Measurements from ENCODE around the gene MPPED2.

MPPED2 gene

DNA sequence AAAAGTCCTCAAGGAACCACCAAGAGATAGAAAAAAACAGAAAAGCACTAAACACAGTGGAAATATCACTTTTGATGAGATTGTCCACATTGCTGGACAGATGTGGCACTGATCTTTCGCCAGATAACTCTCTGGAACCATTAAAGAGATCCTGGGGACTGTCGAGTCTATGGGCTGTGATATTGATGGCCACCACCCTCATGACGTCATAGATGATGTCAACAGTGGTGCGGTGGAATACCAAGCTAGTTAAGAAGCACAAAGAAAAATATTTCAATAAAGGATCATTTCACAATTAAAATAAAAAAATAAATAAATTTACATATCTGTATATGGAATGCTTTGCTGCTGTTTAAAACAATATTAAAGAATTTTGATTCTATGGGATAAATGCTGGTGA, 217.8 kb downstream of the MPPED2 start:
- in situ Hi-C loops (cut with MboI; ENCODE audit: low sequenced_read_pairs), result loop anchor here (25.0 kb wide), 1 partner anchor 544 kb away; no protein-coding TSS in a partner anchor

DNA sequence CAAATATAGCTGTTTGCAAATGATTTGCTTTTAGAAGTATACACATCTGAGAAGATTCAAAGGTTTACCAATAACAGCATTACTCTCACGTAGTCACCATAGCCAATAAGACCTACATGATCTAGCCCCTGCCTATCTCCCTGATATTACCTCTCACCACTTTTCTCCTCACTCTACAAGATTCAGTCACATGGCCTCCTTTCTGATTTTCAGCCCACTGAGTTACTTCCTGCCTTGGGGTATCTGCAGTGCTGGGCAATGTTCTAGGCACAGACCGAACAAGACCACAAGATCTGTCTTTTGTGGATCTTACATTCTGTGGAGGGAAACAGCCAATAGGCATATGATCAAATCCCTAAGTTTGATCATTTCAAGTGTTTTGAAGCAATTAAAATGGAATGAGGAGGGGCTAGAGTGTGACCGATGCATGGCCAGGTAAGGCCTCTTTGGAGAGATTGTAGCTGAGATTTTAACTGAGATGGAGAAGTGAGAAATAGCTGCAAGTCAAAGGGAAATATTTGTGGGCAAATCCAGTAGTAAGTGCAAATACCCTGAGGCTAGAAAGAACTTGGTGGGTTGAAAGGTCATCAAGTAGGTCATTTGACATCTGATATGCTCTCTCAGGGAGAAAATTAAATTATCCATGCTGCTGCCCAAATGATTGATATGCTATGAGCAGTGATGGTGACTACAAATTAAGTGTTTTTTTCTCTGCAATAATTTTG, 220.2 kb downstream of the MPPED2 start:
- in situ Hi-C loops (cut with MboI; ENCODE audit: low sequenced_read_pairs), result loop anchor here (25.0 kb wide), 1 partner anchor 546 kb away; no protein-coding TSS in a partner anchor

- in situ Hi-C loops (cut with MboI; ENCODE audit: low sequenced_read_pairs), result loop anchor here (25.0 kb wide), 1 partner anchor 547 kb away; no protein-coding TSS in a partner anchor
Observed at GRCh38 chr11:30364837-30365482, 221.2 kb downstream of the MPPED2 start.

DNA sequence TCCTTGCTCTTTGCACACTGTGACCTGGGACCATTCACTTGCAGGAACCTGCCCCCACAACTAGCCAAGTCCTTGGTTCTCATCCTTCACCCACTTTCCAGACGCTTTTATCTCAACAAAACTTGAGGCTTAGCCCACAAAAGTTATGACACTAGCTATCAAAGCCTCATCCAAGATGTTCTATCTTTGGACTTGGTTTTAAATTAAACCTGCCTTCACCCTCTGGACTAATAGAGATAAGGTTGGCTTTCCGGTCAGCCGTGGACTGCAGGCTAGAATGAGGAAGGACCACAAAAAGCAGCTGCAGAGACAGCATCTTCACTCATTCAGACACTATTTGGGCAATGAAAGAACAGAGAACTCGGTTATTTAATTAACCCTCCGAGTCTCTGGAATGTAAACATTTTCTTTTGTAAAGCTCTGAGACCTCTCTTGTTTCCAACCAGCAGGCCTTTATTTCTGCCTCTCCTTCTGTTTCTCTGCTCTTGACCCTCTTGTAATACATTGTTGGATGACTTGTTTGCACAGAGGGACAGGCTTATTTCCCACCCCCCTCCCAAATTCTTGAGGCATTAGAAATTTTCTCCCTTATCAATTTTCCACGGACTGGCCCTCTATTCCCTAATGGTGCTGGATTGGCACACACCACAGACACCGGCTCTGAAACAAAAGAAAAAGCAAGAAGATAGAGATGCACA, 221.9 kb downstream of the MPPED2 start:
- in situ Hi-C loops (cut with MboI; ENCODE audit: low sequenced_read_pairs), result loop anchor here (25.0 kb wide), 1 partner anchor 548 kb away; no protein-coding TSS in a partner anchor

DNA sequence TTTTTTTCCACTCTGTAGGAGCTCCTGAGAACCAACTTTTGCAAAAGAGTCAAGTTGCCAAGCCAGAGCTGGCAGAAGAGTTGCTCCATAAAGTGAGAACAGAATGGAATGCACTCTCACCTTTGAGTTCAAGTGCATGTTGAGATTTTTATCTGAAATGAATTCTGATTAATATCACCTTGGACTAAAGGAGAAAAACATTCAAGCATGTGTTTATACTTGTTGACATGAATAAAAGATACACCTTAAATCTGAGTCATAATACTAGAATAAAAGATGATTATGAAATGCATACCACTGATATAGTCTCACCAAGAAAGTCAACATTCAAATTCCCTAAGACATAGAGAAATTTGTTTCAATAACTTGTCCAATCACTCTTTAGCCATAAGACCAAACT, 225.4 kb downstream of the MPPED2 start:
- in situ Hi-C loops (cut with MboI; ENCODE audit: low sequenced_read_pairs), result loop anchor here (25.0 kb wide), 1 partner anchor 552 kb away; no protein-coding TSS in a partner anchor
